ENCODE measurements around the gene TAF11L7.
"Not testable (repeated sequence)": the region's sequence is repeated elsewhere in the genome, so short reads cannot be mapped to it uniquely, and the experiment has no call there.

The TAF11L7 gene

GRCh38 chr5:17585658-17586057 is at the start of gene TAF11L7:
TSS of gene TAF11L7 (minus strand) at chr5:17585758.
- not testable (repeated sequence) for DNase-seq (ENCODE audit: low read depth in 2 of 2, low spot score in 1 of 2)

- DNase-seq (ENCODE audit: low read depth in 2 of 2, low spot score in 1 of 2): no peak
Observed at GRCh38 chr5:17634160-17634559, 48.6 kb upstream of the TAF11L7 start, which contains the start of gene TAF11L14. TSS of gene TAF11L14 (plus strand) at chr5:17634460.

GRCh38 chr5:17631788-17632187 is 46.2 kb upstream of the TAF11L7 start, which contains the start of gene TAF11L13:
TSS of gene TAF11L13 (plus strand) at chr5:17632088.
- DNase-seq (ENCODE audit: low read depth in 2 of 2, low spot score in 1 of 2): not testable (repeated sequence)

GRCh38 chr5:17625686-17626085 is 40.1 kb upstream of the TAF11L7 start:
- DNase-seq (ENCODE audit: low read depth in 2 of 2, low spot score in 1 of 2): no peak

- DNase-seq (ENCODE audit: low read depth in 2 of 2, low spot score in 1 of 2): no peak
Observed at GRCh38 chr5:17620627-17621026, 35.1 kb upstream of the TAF11L7 start.

GRCh38 chr5:17619354-17619753 is 33.8 kb upstream of the TAF11L7 start:
- DNase-seq (ENCODE audit: low read depth in 2 of 2, low spot score in 1 of 2): no peak

GRCh38 chr5:17614872-17615605 is 29.5 kb upstream of the TAF11L7 start:
- DNase-seq (ENCODE audit: low read depth in 2 of 2, low spot score in 1 of 2): no peak

- not testable (repeated sequence) for DNase-seq (ENCODE audit: low read depth in 2 of 2, low spot score in 1 of 2)
Observed at GRCh38 chr5:17610092-17610491, 24.5 kb upstream of the TAF11L7 start, which contains the start of gene TAF11L12. TSS of gene TAF11L12 (plus strand) at chr5:17610392.

- not testable (repeated sequence) for DNase-seq (ENCODE audit: low read depth in 2 of 2, low spot score in 1 of 2)
Observed at GRCh38 chr5:17607461-17607860, 21.9 kb upstream of the TAF11L7 start.

- no peak for DNase-seq (ENCODE audit: low read depth in 2 of 2, low spot score in 1 of 2)
Observed at GRCh38 chr5:17604951-17605350, 19.4 kb upstream of the TAF11L7 start.

- not testable (repeated sequence) for DNase-seq (ENCODE audit: low read depth in 2 of 2, low spot score in 1 of 2)
Observed at GRCh38 chr5:17603880-17604279, 18.3 kb upstream of the TAF11L7 start, which contains the start of gene TAF11L11. TSS of gene TAF11L11 (plus strand) at chr5:17604183.

- DNase-seq (ENCODE audit: low read depth in 2 of 2, low spot score in 1 of 2): not testable (repeated sequence)
Observed at GRCh38 chr5:17597728-17598127, 12.2 kb upstream of the TAF11L7 start, which contains the start of gene TAF11L10. TSS of gene TAF11L10 (minus strand) at chr5:17597828.

- not testable (repeated sequence) for DNase-seq (ENCODE audit: low read depth in 2 of 2, low spot score in 1 of 2)
Observed at GRCh38 chr5:17594255-17594654, 8.7 kb upstream of the TAF11L7 start, which contains the start of gene TAF11L9. TSS of gene TAF11L9 (minus strand) at chr5:17594394.

- not testable (repeated sequence) for DNase-seq (ENCODE audit: low read depth in 2 of 2, low spot score in 1 of 2)
Observed at GRCh38 chr5:17590860-17591259, 5.3 kb upstream of the TAF11L7 start, which contains the start of gene TAF11L8. TSS of gene TAF11L8 (minus strand) at chr5:17590960.

Measured in stimulated activated CD8-positive, alpha-beta memory T cell treated with anti-CD3 and anti-CD28 coated beads, Interleukin-4, amount 100 ng/mL, for 4 hours (primary cell).